ENCODE results near the gene DDX59.

The DDX59 gene

GRCh38 chr1:200620273-200621131, 49.2 kb downstream of the DDX59 start, which contains the start of gene KIF14 (continued):
- TF ChIP-seq ZNF518A (tag by site-specific recombination; conservative IDR thresholded peaks at IDR 0.05; ENCODE audit: low read depth): no peak; the same call in 1 of the 2 replicates
- no peak for TF ChIP-seq ZNF23 (tag by site-specific recombination; IDR thresholded peaks at IDR 0.05; ENCODE audit: borderline replicate concordance)
- TF ChIP-seq OSR2 (tag by site-specific recombination; IDR thresholded peaks at IDR 0.05): peak; percentile 63; the same call in 1 of the 2 replicates
- TF ChIP-seq KLF16 (tag by site-specific recombination; IDR thresholded peaks at IDR 0.05): peak; percentile 72
- TF ChIP-seq PRDM4 (tag by site-specific recombination; IDR thresholded peaks at IDR 0.05): no peak
- TF ChIP-seq KLF1 (tag by site-specific recombination; IDR thresholded peaks at IDR 0.05): peak; percentile 74
- peak; percentile 52; the same call in 1 of the 2 replicates for TF ChIP-seq ZFP37 (tag by site-specific recombination; IDR thresholded peaks at IDR 0.05)
- TF ChIP-seq ZNF561 (tag by site-specific recombination; IDR thresholded peaks at IDR 0.05; ENCODE audit: borderline replicate concordance): peak; percentile 81
- TF ChIP-seq ZXDB (tag by site-specific recombination; IDR thresholded peaks at IDR 0.05): peak; percentile 80
- peak; percentile 62 for TF ChIP-seq ZEB2 (tag by site-specific recombination; IDR thresholded peaks at IDR 0.05)
- peak; percentile 99 for TF ChIP-seq ZNF449 (tag by site-specific recombination; IDR thresholded peaks at IDR 0.05)
- TF ChIP-seq MYNN (tag by site-specific recombination; IDR thresholded peaks at IDR 0.05; ENCODE audit: borderline replicate concordance): peak; percentile 14; the same call in 1 of the 2 replicates
- 0 out of 2 replicates have a peak, but pooled peaks have one; percentile 45 for TF ChIP-seq HOXD13 (CRISPR knock-in tag; IDR thresholded peaks at IDR 0.05; ENCODE audit: borderline replicate concordance)
- TF ChIP-seq ZNF2 (tag by site-specific recombination; IDR thresholded peaks at IDR 0.05): peak; percentile 76; the same call in 1 of the 2 replicates
- TF ChIP-seq ZNF394 (tag by site-specific recombination; IDR thresholded peaks at IDR 0.05; ENCODE audit: borderline replicate concordance): peak; percentile 69; the same call in 1 of the 2 replicates
- TF ChIP-seq GLIS1 (tag by site-specific recombination; IDR thresholded peaks at IDR 0.05): peak; percentile 51; the same call in 1 of the 2 replicates
- TF ChIP-seq ZNF701 (tag by site-specific recombination; IDR thresholded peaks at IDR 0.05): no peak
- peak; percentile 33; the same call in 1 of the 2 replicates for TF ChIP-seq ZNF639 (tag by site-specific recombination; IDR thresholded peaks at IDR 0.05)
- TF ChIP-seq ZNF501 (tag by site-specific recombination; IDR thresholded peaks at IDR 0.05): peak; percentile 73; the same call in 1 of the 2 replicates
- peak; percentile 76 for TF ChIP-seq ZBTB48 (tag by site-specific recombination; IDR thresholded peaks at IDR 0.05)
- TF ChIP-seq ZNF610 (tag by site-specific recombination; IDR thresholded peaks at IDR 0.05; ENCODE audit: borderline replicate concordance): peak; percentile 36; the same call in 1 of the 2 replicates
- TF ChIP-seq KLF10 (tag by site-specific recombination; IDR thresholded peaks at IDR 0.05): peak; percentile 79
- TF ChIP-seq ZBTB10 (tag by site-specific recombination; IDR thresholded peaks at IDR 0.05): peak; percentile 98
